ENCODE measurements around the gene HMGXB3. TPM values are rescaled to one million over a fixed set of nuclear protein-coding genes. Genes with fewer than 3 reads are reported as not detected.
"Not testable (repeated sequence)": the region's sequence is repeated elsewhere in the genome, so short reads cannot be mapped to it uniquely, and the experiment has no call there.

Gene HMGXB3
- total RNA-seq, 1 experiment from 2014 or later, result 65.8 TPM

- Histone ChIP-seq H3K4me1 (replicated peaks) (peaks cover 30% of the 10 kb centered on the region), H3K9me3 (replicated peaks) (no peaks in the 10 kb centered on the region), H3K36me3 (peaks cover 99% of the 10 kb centered on the region), H3K4me3 (no peak overlapping the region), H3K27ac (peak overlapping the region; percentile 67), H3K27me3 (replicated peaks) (no peaks in the 10 kb centered on the region)
- DNase-seq (ENCODE audit: low read depth in 1 of 2, low spot score in 2 of 2), result no peak
Observed at GRCh38 chr5:150043657-150044328, 43.3 kb downstream of the HMGXB3 start.

DNA sequence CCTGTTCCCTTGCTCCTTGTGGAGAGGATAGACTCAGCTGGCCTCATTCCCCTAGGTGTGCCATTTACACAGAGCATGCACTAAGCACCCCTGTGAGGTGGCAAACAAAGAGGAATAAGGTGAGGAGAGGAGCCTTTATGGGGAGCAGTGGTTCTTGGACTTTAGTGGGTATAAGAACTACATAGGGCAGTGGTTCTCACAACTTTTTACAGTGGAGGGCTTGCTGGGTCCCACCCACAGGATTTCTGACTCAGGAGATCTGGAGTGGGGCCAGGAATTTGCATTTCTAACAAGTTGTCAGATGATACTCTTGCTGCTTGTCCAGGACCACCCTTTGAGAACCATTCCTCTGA lies 43.8 kb downstream of the HMGXB3 start:
- Histone ChIP-seq H3K4me1 (replicated peaks) (peaks cover 31% of the 10 kb centered on the region), H3K27me3 (replicated peaks) (no peaks in the 10 kb centered on the region), H3K27ac (peak overlapping the region; percentile 67), H3K36me3 (peaks cover 99% of the 10 kb centered on the region), H3K4me3 (no peak overlapping the region), H3K9me3 (replicated peaks) (no peaks in the 10 kb centered on the region)
- peak; percentile 92 to 94 for DNase-seq (ENCODE audit: low read depth in 1 of 2, low spot score in 2 of 2)

- Histone ChIP-seq H3K36me3 (peaks cover 99% of the 10 kb centered on the region), H3K4me3 (no peak overlapping the region), H3K4me1 (replicated peaks) (peaks cover 35% of the 10 kb centered on the region), H3K27ac (peak overlapping the region; percentile 67), H3K27me3 (replicated peaks) (no peaks in the 10 kb centered on the region), H3K9me3 (replicated peaks) (no peaks in the 10 kb centered on the region)
- no peak for DNase-seq (ENCODE audit: low read depth in 1 of 2, low spot score in 2 of 2)
Observed at GRCh38 chr5:150044712-150045111, 44.2 kb downstream of the HMGXB3 start.

GRCh38 chr5:150045549-150045948 lies 45.0 kb downstream of the HMGXB3 start:
- H3K4me3 ChIP-seq, result no peak overlapping the region
- H3K9me3 ChIP-seq (replicated peaks), result no peaks in the 10 kb centered on the region
- H3K27ac ChIP-seq, result peak overlapping the region; percentile 67; the same call in 1 of the 2 replicates
- no peaks in the 10 kb centered on the region for H3K27me3 ChIP-seq (replicated peaks)
- H3K4me1 ChIP-seq (replicated peaks), result peaks cover 43% of the 10 kb centered on the region
- peaks cover 99% of the 10 kb centered on the region for H3K36me3 ChIP-seq
- DNase-seq (ENCODE audit: low read depth in 1 of 2, low spot score in 2 of 2), result peak in 1 of 2 experiments; percentile 44

- peaks cover 99% of the 10 kb centered on the region for H3K36me3 ChIP-seq
- DNase-seq (ENCODE audit: low read depth in 1 of 2, low spot score in 2 of 2), result no peak
- H3K9me3 ChIP-seq (replicated peaks), result no peaks in the 10 kb centered on the region
- no peak overlapping the region for H3K4me3 ChIP-seq
- H3K27ac ChIP-seq, result no peak overlapping the region
- H3K4me1 ChIP-seq (replicated peaks), result peaks cover 47% of the 10 kb centered on the region
- no peaks in the 10 kb centered on the region for H3K27me3 ChIP-seq (replicated peaks)
Observed at GRCh38 chr5:150046031-150046430, 45.5 kb downstream of the HMGXB3 start.

DNA sequence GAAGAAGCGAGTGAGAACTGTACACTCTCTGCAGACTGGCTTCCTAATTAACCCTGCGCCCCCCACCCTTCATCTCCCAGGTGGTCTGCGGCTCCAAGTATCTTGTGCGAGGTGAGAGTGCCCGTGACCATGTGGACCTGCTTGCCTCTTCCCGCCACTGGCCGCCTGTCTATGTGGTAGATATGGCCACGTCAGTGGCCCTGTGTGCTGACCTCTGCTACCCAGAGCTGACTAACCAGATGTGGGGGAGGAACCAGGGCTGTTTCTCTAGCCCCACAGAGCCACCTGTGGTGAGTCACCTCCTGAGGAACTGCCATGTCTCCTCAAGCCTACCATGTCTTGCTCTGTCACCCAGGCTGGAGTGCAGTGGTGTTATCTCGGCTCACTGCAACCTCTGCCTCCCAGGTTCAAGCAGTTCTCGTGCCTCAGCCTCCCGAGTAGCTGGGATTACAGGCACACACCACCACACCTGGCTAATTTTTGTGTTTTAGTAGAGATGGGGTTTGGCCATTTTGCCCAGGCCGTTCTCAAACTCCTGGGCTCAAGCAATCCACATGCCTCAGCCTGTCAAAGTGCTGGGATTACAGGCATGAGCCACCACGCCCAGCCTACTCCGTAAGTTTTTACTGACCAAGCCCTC lies 49.8 kb downstream of the HMGXB3 start:
- peak; percentile 44 to 71 for DNase-seq (ENCODE audit: low read depth in 1 of 2, low spot score in 2 of 2)
- H3K9me3 ChIP-seq (replicated peaks); H3K4me3 ChIP-seq; H3K27me3 ChIP-seq (replicated peaks): not testable (repeated sequence)
- Histone ChIP-seq H3K36me3 (peaks cover 99% of the 10 kb centered on the region), H3K27ac (peak overlapping the region; percentile 16), H3K4me1 (replicated peaks) (peaks cover 46% of the 10 kb centered on the region)

DNA sequence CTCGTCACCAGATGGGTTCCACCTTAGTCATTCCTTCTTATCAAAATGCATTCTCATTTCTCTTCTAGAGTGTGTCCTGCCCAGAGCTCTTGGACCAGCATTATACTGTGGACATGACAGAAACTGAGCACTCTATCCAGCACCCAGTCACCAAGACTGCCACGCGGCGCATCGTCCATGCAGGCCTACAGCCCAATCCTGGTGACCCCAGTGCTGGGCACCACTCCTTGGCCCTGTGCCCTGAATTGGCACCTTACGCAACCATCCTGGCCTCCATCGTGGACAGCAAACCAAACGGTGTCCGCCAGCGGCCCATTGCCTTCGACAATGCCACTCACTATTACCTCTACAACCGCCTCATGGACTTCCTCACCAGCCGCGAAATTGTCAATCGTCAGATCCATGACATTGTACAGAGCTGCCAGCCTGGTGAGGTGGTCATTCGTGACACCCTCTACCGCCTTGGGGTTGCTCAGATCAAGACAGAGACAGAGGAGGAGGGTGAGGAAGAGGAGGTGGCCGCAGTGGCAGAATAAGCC lies 51.2 kb downstream of the HMGXB3 start:
- H3K9me3 ChIP-seq (replicated peaks), result no peaks in the 10 kb centered on the region
- no peaks in the 10 kb centered on the region for H3K27me3 ChIP-seq (replicated peaks)
- DNase-seq (ENCODE audit: low read depth in 1 of 2, low spot score in 2 of 2), result no peak
- H3K36me3 ChIP-seq, result peaks cover 96% of the 10 kb centered on the region
- H3K4me3 ChIP-seq, result no peak overlapping the region
- peak overlapping the region; percentile 77; the same call in 1 of the 2 replicates for H3K27ac ChIP-seq
- H3K4me1 ChIP-seq (replicated peaks), result peaks cover 43% of the 10 kb centered on the region

GRCh38 chr5:150052226-150052955 lies 51.9 kb downstream of the HMGXB3 start:
- peaks cover 90% of the 10 kb centered on the region for H3K36me3 ChIP-seq
- H3K9me3 ChIP-seq (replicated peaks), result no peaks in the 10 kb centered on the region
- H3K27me3 ChIP-seq (replicated peaks), result no peaks in the 10 kb centered on the region
- peak overlapping the region; percentile 77 for H3K27ac ChIP-seq
- no peak overlapping the region for H3K4me3 ChIP-seq
- no peak for DNase-seq (ENCODE audit: low read depth in 1 of 2, low spot score in 2 of 2)
- peaks cover 43% of the 10 kb centered on the region for H3K4me1 ChIP-seq (replicated peaks)

GRCh38 chr5:150052956-150053712 lies 52.6 kb downstream of the HMGXB3 start:
- DNase-seq (ENCODE audit: low read depth in 1 of 2, low spot score in 2 of 2), result peak; percentile 84 to 90
- H3K27ac ChIP-seq, result peak overlapping the region; percentile 77
- H3K4me1 ChIP-seq (replicated peaks), result peaks cover 49% of the 10 kb centered on the region
- no peak overlapping the region for H3K4me3 ChIP-seq
- peaks cover 84% of the 10 kb centered on the region for H3K36me3 ChIP-seq
- H3K9me3 ChIP-seq (replicated peaks), result no peaks in the 10 kb centered on the region
- H3K27me3 ChIP-seq (replicated peaks), result no peaks in the 10 kb centered on the region

GRCh38 chr5:150053713-150054392 lies 53.3 kb downstream of the HMGXB3 start:
- no peaks in the 10 kb centered on the region for H3K27me3 ChIP-seq (replicated peaks)
- H3K27ac ChIP-seq, result peak overlapping the region; percentile 77
- H3K4me1 ChIP-seq (replicated peaks), result peaks cover 56% of the 10 kb centered on the region
- no peaks in the 10 kb centered on the region for H3K9me3 ChIP-seq (replicated peaks)
- DNase-seq (ENCODE audit: low read depth in 1 of 2, low spot score in 2 of 2), result no peak
- peaks cover 81% of the 10 kb centered on the region for H3K36me3 ChIP-seq
- no peak overlapping the region for H3K4me3 ChIP-seq

DNA sequence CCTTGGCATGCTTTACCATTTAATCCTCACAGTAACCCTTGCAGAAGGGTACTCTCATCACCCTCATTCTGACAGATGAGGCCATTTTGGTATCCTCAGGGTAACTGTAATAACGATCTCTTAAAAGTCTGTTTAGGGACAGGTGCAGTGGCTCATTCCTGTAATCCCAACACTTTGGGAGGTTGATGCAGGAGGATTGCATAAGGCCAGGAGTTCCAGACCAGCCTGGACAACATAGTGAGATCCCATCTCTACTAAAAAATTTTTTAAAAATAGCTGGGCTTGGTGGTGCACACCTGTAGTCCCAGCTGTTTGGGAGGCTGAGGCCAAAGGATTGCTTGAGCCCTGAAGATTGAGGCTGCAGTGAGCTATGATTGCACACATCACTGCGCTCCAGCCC lies 54.0 kb downstream of the HMGXB3 start:
- H3K36me3 ChIP-seq, result peaks cover 74% of the 10 kb centered on the region

GRCh38 chr5:150055326-150056074 lies 55.0 kb downstream of the HMGXB3 start:
- Histone ChIP-seq H3K36me3 (peaks cover 65% of the 10 kb centered on the region), H3K9me3 (replicated peaks) (no peaks in the 10 kb centered on the region), H3K4me3 (no peak overlapping the region), H3K27ac (no peak overlapping the region), H3K4me1 (replicated peaks) (peaks cover 52% of the 10 kb centered on the region), H3K27me3 (replicated peaks) (no peaks in the 10 kb centered on the region)
- DNase-seq (ENCODE audit: low read depth in 1 of 2, low spot score in 2 of 2), result no peak

More for the DNA sequence above, 54.0 kb downstream of the HMGXB3 start:
- DNase-seq (ENCODE audit: low read depth in 1 of 2, low spot score in 2 of 2), result no peak
- Histone ChIP-seq H3K27ac (no peak overlapping the region), H3K4me3 (no peak overlapping the region), H3K4me1 (replicated peaks) (peaks cover 60% of the 10 kb centered on the region), H3K27me3 (replicated peaks) (no peaks in the 10 kb centered on the region), H3K9me3 (replicated peaks) (no peaks in the 10 kb centered on the region)
